AG09309 (cell line): ENCODE results near the gene FETUB.

Experiments
- DNase-seq: peaks from one replicate; pipeline ENCODE4 v3.0.0-alpha.2; 2010; ENCODE audit warnings: low read depth
- H3K4me3 ChIP-seq: 2 replicates; pipeline ENCODE4 v1.5.1; 2011; ENCODE audit warnings: mild to moderate bottlenecking, low read depth, low read length, moderate library complexity; ENCODE audit not compliant: control insufficient read depth
- TF ChIP-seq, protein P1 (sequence below): IDR thresholded peaks from 2 replicates; pipeline ENCODE4 v1.5.1; 2011; ENCODE audit warnings: mild to moderate bottlenecking, low read depth, low read length, inconsistent platforms; ENCODE audit not compliant: insufficient read depth, control insufficient read depth; ENCODE audit errors: missing control alignments

Gene FETUB

DNA sequence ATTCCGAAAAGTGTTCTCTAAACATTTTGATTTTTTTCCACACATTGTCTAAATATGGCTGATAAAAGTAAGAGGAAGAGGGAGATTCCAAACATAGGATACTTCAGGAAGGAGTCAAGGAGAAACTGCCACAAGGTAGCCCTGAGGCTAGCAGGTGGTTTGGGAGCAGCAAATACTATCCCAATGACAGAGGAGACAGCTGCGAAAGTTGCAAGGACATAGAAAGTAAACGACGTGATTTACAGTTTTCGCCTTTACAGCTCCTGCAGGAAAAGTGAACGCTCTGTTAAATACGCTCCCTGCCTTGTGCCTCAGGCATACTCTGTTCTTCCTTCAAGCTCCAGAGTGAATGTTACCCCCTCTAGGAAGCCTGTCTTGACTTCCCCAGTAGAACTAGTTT, 3.7 kb upstream of the FETUB start:
- no peak overlapping the region for H3K4me3 ChIP-seq
- TF ChIP-seq, protein P1, sequence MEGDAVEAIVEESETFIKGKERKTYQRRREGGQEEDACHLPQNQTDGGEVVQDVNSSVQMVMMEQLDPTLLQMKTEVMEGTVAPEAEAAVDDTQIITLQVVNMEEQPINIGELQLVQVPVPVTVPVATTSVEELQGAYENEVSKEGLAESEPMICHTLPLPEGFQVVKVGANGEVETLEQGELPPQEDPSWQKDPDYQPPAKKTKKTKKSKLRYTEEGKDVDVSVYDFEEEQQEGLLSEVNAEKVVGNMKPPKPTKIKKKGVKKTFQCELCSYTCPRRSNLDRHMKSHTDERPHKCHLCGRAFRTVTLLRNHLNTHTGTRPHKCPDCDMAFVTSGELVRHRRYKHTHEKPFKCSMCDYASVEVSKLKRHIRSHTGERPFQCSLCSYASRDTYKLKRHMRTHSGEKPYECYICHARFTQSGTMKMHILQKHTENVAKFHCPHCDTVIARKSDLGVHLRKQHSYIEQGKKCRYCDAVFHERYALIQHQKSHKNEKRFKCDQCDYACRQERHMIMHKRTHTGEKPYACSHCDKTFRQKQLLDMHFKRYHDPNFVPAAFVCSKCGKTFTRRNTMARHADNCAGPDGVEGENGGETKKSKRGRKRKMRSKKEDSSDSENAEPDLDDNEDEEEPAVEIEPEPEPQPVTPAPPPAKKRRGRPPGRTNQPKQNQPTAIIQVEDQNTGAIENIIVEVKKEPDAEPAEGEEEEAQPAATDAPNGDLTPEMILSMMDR = no peak
- DNase-seq = no peak

DNA sequence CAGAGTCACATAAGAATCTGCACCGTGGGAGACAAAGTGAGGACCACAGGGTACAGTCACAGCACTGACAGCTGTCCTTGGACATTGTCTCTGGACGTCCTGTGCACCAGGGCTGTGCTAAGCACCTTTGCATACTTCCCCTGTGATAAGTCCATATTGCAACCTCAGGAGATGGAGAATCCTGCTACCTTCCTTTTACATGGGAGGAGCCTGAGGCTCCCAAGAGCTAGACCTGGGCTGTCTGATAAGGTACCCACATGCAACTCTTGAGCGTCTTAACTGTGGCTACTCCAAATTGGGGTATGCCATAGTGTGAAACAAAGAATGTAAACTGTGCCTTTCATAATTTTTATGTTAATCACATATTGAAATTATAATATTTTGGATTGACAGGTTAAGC, 2.5 kb upstream of the FETUB start:
- H3K4me3 ChIP-seq = no peak overlapping the region
- TF ChIP-seq, protein P1 = no peak
- DNase-seq = no peak

DNA sequence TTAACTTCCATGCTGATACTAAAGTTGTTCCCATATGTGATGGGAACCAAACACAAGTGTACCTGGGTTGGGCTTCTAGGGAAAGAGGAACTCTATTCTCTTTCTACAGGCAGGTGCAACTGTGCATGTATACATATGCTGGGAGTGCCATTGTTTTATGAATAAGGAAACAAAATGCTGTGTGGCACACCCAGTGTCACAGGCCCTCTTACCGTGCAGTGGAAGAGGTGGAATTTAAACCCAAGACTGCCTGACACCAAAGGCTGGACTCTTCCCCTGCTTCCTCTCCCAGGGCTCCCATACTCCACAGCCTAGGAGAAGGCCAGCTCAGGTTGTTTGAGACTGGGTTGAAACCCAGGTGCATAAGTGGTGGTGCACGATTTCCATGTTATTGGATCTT, 1.9 kb upstream of the FETUB start:
- no peak overlapping the region for H3K4me3 ChIP-seq
- TF ChIP-seq, protein P1 = no peak
- no peak for DNase-seq

DNA sequence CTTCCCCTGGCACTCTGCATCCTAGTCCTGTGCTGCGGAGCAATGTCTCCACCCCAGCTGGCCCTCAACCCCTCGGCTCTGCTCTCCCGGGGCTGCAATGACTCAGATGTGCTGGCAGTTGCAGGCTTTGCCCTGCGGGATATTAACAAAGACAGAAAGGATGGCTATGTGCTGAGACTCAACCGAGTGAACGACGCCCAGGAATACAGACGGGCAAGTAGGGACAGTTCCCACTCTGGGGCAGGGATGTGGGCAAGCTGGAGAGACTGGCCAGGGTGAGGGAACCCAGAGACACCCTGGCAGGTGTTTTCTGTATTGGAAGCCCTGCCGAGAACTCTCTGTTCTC, 247 bp downstream of the FETUB start:
- no peak for DNase-seq
- H3K4me3 ChIP-seq = no peak overlapping the region
- TF ChIP-seq, protein P1 = no peak

DNA sequence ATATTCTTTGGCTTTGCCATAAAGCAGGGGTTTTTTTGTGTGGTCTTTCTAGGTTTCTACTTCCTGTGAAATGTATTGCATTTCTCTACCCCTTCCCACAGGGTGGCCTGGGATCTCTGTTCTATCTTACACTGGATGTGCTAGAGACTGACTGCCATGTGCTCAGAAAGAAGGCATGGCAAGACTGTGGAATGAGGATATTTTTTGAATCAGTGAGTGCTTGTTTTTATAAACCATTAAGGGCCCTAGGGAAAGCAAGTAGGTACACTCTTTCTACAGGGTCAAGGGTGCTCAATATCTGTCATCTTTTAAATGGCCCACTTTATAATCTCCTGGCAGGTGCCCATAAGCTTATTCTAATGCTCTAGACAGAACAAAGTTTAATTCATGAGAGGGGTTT, 730 bp downstream of the FETUB start:
- TF ChIP-seq, protein P1 = no peak
- no peak for DNase-seq
- H3K4me3 ChIP-seq = no peak overlapping the region

DNA sequence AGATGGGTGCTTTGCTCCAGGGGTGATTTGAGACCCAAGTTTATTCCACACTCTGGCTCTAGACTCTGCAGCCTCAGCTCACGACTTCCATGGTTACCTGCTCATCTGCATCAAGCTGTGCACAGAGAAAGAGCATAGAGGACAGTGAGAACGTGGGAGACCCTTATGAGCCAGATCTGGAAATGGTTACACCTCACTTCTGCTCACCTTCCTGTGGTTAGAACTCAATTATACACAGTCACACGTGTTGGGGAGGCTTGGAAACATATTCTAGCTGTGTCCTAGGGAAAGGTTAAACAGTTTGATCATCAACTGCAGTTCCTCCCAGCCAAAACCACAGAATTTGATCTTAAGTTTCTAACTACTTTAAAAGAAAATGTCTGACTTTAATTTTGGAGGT, 1.8 kb downstream of the FETUB start:
- TF ChIP-seq, protein P1 = no peak
- no peak overlapping the region for H3K4me3 ChIP-seq
- no peak for DNase-seq

DNA sequence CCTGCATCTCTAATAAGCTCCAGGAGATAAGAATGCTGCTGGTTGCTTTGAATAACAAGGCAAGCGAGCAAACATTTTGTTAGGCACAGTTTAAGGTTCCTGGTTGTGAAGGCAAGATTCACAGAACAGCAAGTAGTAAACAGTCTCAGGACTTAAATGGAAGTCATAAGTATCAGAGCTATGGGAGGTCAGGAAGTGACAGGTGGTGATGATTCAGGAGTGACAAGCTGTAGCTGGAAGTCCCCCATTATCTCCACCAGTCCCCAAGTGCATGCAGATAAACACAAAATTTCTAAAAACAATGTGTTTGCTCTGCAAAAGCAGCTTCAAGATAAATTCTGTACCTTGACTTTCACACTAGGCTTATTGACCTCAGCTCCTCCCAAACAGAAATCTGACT, 3.3 kb downstream of the FETUB start:
- no peak overlapping the region for H3K4me3 ChIP-seq
- TF ChIP-seq, protein P1 = no peak
- DNase-seq = no peak
